ENCODE measurements around the gene KMT2A. TPM values are rescaled to one million over a fixed set of nuclear protein-coding genes. Genes with fewer than 3 reads are reported as not detected.

Gene KMT2A
- total RNA-seq, 1 experiment from 2014 or later = 62.0 TPM

GRCh38 chr11:118521892-118522311 is 85.6 kb downstream of the KMT2A start:
- Histone ChIP-seq H4K8ac (replicated peaks; ENCODE audit: insufficient read length, low read depth, low read length) (no peak overlapping the region), H3K4me1 (ENCODE audit: insufficient read depth, low read length) (no peaks in the 10 kb centered on the region), H3K56ac (ENCODE audit: insufficient read length, low read depth, low read length) (no peak overlapping the region), H3T11ph (ENCODE audit: low read length) (no peak overlapping the region), H3K14ac (ENCODE audit: insufficient read depth, low read length) (no peak overlapping the region), H3K27ac (ENCODE audit: insufficient read length, low read depth, low read length) (no peak overlapping the region), H3K4ac (ENCODE audit: low read depth, low read length) (no peak overlapping the region), H3K23ac (ENCODE audit: insufficient read length, low read depth, low read length) (no peak overlapping the region), H2BK15ac (ENCODE audit: low read depth, low read length) (no peak overlapping the region), H3K9me3 (ENCODE audit: control insufficient read depth, low read depth, low read length) (no peaks in the 10 kb centered on the region), H2AK5ac (ENCODE audit: insufficient read length, low read length) (no peak overlapping the region), H2AFZ (ENCODE audit: low read length) (no peak overlapping the region), H2BK120ac (ENCODE audit: low read depth, low read length, poor library complexity, severe bottlenecking) (no peak overlapping the region), H4K20me1 (ENCODE audit: control insufficient read depth, insufficient read depth, insufficient read length) (no peaks in the 10 kb centered on the region), H3K4me2 (ENCODE audit: insufficient read depth, insufficient read length, low read length) (no peak overlapping the region), H3K23me2 (ENCODE audit: insufficient read length, low read depth, low read length, poor library complexity, severe bottlenecking) (no peaks in the 10 kb centered on the region), H3K18ac (ENCODE audit: insufficient read length, low read depth, low read length) (no peak overlapping the region), H3K9ac (ENCODE audit: extremely low read depth, insufficient read length, low read length) (no peak overlapping the region), H3K27me3 (ENCODE audit: insufficient read depth, low read length) (no peaks in the 10 kb centered on the region), H4K91ac (ENCODE audit: insufficient read length, low read depth, low read length) (no peak overlapping the region), H3K79me2 (ENCODE audit: insufficient read depth, low read length) (no peaks in the 10 kb centered on the region), H2BK12ac (ENCODE audit: insufficient read length, low read depth, low read length) (no peak overlapping the region), H4K5ac (ENCODE audit: insufficient read length, low read depth, low read length) (no peak overlapping the region), H2BK5ac (ENCODE audit: insufficient read length, low read length) (no peak overlapping the region), H3K79me1 (ENCODE audit: insufficient read depth, low read depth, low read length, poor library complexity, severe bottlenecking) (no peaks in the 10 kb centered on the region), H2BK20ac (ENCODE audit: low read depth, low read length, poor library complexity, severe bottlenecking) (no peak overlapping the region)
- DNase-seq = no peak
- no CpG with 5 or more reads among the region's 13 CpGs for WGBS (ENCODE audit: extremely low coverage, insufficient read length, low lambda C conversion rate)
- Mint-ChIP-seq H3K36me3 (ENCODE audit: insufficient read depth in 1 of 3, low read depth in 3 of 3) (peaks cover 31 to 67% (median 66%) of the 10 kb centered on the region in 3 experiments; a peak in 6 of 7 replicates), H3K4me3 (no peak overlapping the region), H3K4me1 (peaks cover 3 to 6% of the 10 kb centered on the region in 2 experiments), H3K9me3 (no peaks in the 10 kb centered on the region), H3K27me3 (ENCODE audit: low read depth) (no peaks in the 10 kb centered on the region), H3K27ac (no peak overlapping the region)
- no peak for TF ChIP-seq CTCF (conservative IDR thresholded peaks at IDR 0.05)
